MM.1S (cell line): Measurements from ENCODE around the gene MGST2.

Experiments used
- CTCF ChIP-seq: fragments of 300-600 bp; sonication (generic); IDR thresholded peaks from 2 replicates; pipeline ENCODE4 v1.5.1; 2016; ENCODE audit warnings: antibody characterized with exemption, low read length, mixed read lengths
- EZH2 ChIP-seq: fragments of 300-600 bp; sonication (generic); optimal IDR thresholded peaks from 2 replicates; pipeline ENCODE3; 2017; ENCODE audit warnings: low read depth, mild to moderate bottlenecking, antibody characterized with exemption, low read length, mixed read lengths
- EZH2phosphoT487 ChIP-seq: fragments of 300-600 bp; sonication (generic); IDR thresholded peaks from 2 replicates; pipeline ENCODE4 v1.6.1; 2018; ENCODE audit warnings: antibody characterized with exemption, low read length

GRCh38 chr4:139726615-139727014, 61.0 kb downstream of the MGST2 start:
- TF ChIP-seq CTCF: no peak
- no peak for TF ChIP-seq EZH2
- TF ChIP-seq EZH2phosphoT487: no peak
